ENCODE data around the gene XPR1.
"Not testable (repeated sequence)": the region's sequence is repeated elsewhere in the genome, so short reads cannot be mapped to it uniquely, and the experiment has no call there.

XPR1 gene

GRCh38 chr1:180644526-180645192 lies 12.8 kb downstream of the XPR1 start:
- DNase-seq, result no peak

GRCh38 chr1:180645261-180645660 lies 13.4 kb downstream of the XPR1 start:
- not testable (repeated sequence) for DNase-seq

GRCh38 chr1:180646093-180646492 lies 14.3 kb downstream of the XPR1 start:
- no peak for DNase-seq

GRCh38 chr1:180646547-180646946 lies 14.7 kb downstream of the XPR1 start:
- DNase-seq, result no peak

- peak; percentile 17 for DNase-seq
These were observed 21.0 kb downstream of the XPR1 start for GRCh38 chr1:180652792-180653191.

GRCh38 chr1:180662709-180663108 lies 30.9 kb downstream of the XPR1 start:
- no peak for DNase-seq

- no peak for DNase-seq
These were observed 38.9 kb downstream of the XPR1 start for GRCh38 chr1:180670681-180671080.

GRCh38 chr1:180672105-180672504 lies 40.3 kb downstream of the XPR1 start:
- peak; percentile 26 for DNase-seq

DNA sequence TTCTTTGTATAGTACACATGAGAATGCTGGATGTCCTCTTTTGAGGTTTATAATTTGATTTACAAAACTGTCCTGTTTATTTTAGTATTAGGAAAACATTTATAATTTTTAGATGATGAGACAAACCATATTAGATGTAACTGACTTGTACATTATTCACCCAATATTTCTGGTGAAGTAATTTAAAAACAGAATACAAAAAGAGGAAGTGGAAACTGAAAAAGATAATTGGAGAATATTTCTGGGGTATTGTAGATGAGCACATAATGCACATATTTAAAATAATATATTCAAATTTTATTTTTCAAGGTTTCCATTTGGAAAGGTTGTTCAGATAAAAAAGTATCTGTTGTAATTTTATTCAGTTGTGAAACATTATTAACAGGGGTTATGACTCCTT lies 40.7 kb downstream of the XPR1 start:
- DNase-seq, result no peak

DNA sequence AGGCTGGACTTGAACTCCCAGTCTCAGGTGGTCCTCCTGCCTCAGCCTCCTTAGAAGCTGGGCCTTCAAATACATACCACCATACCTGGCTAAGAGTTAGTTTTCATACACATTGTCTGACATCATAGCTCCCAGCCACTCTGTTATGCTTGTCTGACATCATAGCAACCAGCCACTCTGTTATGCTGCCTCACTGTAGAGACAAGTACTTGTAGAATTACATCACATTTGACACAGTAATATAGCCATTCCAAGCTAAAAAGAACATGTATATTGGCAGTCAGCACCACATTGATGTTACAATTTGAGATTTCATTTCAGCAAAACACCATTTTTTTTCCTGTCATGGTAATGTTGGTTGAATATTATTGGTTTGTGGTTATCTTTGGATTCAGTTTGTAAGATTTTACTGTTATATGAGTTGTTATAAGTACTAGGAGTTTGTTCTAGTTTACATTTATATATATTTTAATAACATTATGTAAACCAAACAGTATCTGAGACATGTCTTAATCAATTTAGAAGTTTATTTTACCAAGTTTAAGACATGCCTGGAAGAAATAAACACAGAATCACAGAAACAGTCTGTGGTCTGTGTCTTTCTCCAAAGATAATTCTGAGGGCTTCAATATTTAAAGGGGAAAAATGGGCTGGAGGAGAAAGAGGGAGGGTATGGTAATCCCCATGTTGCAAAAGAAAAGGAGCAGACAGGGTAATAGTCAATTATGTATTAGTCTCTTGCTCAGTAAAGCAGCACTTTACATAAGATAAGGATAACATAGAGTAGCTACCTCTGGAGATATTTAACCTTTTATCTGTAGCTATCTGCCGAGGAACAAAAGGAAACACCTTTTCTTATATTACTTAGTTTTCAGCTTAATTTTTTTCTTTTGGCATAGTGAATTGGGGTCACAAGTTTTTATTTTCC lies 43.0 kb downstream of the XPR1 start:
- no peak for DNase-seq

DNA sequence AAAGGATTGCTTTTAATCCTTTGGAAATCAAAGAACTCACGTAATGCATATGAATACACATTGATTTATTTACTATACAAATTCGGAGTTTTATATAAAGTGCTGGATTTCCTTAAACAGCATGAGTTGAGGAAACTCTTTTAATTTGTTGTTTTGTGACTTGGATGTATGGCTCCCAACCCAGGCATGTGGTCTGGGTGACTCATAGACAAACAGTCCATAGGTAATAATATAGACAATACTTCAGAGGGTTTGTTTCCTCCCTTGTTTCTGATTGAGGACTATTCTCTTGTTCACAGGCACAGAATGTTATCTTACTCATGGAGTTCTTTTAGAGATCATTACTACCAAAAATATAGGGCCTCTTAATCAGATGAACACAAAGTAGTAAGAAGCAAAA lies 43.8 kb downstream of the XPR1 start:
- peak; percentile 3 for DNase-seq

DNA sequence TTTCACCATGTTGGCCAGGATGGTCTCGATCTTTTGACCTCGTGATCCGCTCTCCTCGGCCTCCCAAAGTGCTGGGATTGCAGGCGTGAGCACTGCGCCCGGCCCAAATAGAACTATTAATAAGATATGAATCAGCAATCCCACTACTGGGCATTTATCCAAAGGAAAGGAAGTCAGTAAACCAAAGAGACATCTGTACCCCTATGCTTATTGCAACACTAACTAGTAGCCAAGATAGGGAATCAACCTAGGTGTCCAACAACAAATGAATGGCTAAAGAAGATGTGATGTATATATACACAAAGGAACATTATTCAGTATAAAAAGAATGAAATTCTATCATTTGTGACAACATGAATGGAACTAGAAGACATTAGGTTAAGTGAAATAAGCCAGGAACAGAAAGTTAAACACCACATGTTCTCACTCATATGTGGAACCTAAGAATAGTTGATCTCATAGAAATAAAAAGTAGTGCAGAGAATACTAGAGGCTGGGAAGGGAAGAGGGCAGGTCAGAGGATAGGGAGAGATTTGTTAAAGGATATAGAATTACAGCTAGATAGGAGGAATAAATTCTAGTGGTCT lies 48.8 kb downstream of the XPR1 start:
- DNase-seq, result peak; percentile 69

DNA sequence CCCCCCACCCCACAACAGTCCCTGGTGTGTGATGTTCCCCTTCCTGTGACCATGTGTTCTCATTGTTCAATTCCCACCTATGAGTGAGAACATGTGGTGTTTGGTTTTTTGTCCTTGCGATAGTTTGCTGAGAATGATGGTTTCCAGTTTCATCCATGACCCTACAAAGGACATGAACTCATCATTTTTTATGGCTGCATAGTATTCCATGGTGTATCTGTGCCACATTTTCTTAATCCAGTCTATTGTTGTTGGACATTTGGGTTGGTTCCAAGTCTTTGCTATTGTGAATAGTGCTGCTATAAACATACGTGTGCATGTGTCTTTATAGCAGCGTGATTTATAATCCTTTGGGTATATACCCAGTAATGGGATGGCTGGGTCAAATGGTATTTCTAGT lies 51.3 kb downstream of the XPR1 start:
- not testable (repeated sequence) for DNase-seq

- peak; percentile 10 for DNase-seq
These were observed 59.6 kb downstream of the XPR1 start for GRCh38 chr1:180691322-180691913.

GRCh38 chr1:180693564-180694244 lies 61.9 kb downstream of the XPR1 start:
- no peak for DNase-seq

DNA sequence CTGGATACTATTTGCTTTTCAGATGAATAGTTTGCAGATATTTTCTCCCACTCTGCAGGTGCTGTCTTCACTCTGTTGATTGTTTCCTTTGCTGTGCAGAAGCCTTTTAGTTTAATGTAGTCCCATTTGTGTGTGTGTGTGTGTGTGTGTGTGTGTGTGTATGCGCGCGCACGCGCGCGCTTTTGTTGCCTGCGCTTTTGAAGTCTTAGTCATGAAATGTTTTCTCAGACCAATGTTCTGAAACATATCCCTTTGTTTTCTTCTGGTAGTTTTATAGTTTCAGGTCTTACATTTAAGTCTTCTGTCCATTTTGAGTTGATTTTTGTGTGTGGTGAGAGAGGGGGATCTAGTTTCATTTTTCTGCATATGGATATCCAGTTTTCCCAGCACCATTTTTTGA lies 63.5 kb downstream of the XPR1 start:
- DNase-seq, result no peak

DNA sequence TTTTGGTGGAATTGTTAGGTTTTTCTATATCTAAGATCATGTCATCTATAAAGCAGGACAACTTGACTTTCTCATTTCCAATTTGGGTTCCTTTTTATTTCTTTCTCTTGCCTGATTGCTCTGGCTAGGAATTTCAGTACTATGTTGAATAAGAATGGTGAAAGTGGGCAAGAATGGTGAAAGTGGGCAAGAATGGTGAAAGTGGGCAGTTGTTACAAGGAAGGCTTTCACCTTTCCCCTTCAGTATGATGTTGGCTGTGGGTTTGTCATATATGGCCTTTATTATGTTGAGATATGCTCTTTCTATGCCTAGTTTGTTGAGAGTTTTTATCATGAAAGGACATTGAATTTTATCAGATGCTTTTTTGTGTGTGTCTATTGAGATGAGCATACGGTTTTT lies 64.5 kb downstream of the XPR1 start:
- no peak for DNase-seq

DNA sequence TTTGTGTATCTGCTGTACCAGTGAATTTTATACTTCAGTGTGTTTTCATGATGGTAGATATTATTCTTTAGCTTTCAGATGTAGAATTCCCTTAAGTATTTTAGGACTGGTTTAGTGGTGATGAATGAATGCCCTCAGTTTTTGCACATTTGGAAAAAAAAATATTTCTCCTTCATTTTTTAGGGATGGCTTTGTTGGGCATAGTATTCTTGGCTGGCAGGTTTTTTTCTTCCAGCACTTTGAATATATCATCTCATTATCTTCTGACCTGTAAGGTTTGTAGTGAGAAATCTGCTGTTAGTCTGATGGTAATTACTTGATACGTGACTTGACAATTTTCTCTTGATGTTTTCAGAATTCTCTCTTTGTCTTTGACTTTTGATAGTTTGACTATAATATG lies 66.8 kb downstream of the XPR1 start:
- no peak for DNase-seq

GRCh38 chr1:180702376-180702775 lies 70.6 kb downstream of the XPR1 start:
- DNase-seq, result not testable (repeated sequence)

DNA sequence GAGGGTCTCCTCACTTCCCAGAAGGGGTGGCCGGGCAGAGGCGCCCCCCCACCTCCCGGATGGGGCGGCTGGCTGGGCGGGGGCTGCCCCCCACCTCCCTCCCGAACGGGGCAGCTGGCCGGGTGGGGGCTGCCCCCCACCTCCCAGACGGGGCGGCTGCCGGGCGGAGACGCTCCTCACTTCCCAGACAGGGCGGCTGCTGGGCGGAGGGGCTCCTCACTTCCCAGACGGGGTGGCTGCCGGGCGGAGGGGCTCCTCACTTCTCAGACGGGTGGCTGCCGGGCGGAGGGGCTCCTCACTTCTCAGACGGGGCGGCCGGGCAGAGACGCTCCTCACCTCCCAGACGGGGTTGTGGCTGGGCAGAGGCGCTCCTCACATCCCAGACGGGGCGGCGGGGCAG lies 78.9 kb downstream of the XPR1 start:
- DNase-seq, result not testable (repeated sequence)

- not testable (repeated sequence) for DNase-seq
These were observed 79.4 kb downstream of the XPR1 start for GRCh38 chr1:180711260-180711659.

DNA sequence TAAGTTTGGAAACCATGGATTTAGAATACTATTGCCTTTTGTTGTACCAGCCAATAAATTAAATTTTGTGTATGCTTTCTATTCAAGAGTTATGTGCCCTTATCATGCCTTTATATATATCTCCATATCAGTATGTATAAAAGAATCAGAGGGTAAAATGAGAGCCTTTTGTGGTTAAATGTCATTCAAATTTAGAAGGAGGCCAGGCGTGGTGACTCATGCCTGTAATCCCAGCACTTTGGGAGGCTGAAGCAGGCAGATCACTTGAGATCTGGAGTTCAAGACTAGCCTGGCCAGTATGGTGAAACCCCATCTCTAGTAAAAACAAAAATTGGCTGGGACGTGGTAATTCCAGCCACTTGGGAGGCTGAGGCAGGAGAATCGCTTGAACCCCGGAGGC lies 88.9 kb downstream of the XPR1 start:
- peak; percentile 17 for DNase-seq

- DNase-seq, result no peak
These were observed 90.8 kb downstream of the XPR1 start for GRCh38 chr1:180722586-180722985.

Data from EL (cell line).